ENCODE results near the gene PTK6.

DNA sequence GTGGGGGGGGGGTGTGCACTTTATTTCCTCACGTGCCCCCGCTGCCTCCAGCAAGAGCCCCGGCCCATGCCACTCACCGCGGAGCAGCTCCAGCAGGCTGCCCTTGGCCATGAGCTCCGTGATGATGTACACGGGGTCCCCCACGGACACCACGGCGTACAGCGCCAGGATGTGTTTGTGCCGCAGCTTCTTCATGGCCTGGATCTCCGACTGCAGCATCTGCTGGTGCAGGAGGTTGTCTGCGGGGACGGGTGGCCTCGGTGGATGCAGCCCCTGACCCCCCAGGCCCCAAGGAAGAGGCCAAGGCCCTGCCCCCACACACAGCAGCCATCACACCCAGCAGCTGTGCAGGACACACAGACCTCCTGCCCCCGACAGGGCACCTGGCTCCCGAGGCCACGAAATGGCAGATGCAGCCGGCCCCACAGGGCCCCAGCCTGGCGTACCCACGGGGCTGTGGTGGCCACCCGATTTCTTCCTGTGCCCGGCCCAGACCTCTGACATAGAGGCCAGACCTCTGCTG, 4.7 kb downstream of the PTK6 start:
- TF ChIP-seq POLR2A (IDR thresholded peaks at IDR 0.05; ENCODE audit: low read depth, low read length) (no peak), POLR2AphosphoS5 (IDR thresholded peaks at IDR 0.05; ENCODE audit: low read depth, low read length) (no peak), TAF1 (IDR thresholded peaks at IDR 0.05; ENCODE audit: low read depth, low read length) (no peak)
